Tongue (tissue), 3 donors: ENCODE results near the gene KAT14. TPM values are rescaled to one million over a fixed set of nuclear protein-coding genes. Genes with fewer than 3 reads are reported as not detected.
"Not testable (repeated sequence)": the region's sequence is repeated elsewhere in the genome, so short reads cannot be mapped to it uniquely, and the experiment has no call there.

ENCODE experiments used
- DNase-seq: peaks from one replicate; pipeline ENCODE4 v3.0.0-alpha.2; 2015
- small RNA-seq: library from RNA; depleted of rRNA; stranded (forward); fragments of <200 nt; gene quantifications from one replicate; pipeline ENCODE3, GENCODE V24; 2014; ENCODE audit warnings: low replicate concordance
- total RNA-seq: library from RNA; depleted of rRNA; stranded (reverse); fragments of >200 nt; gene quantifications from one replicate; pipeline ENCODE4 v1.2.3, GENCODE V29; 2014

KAT14 gene
- total RNA-seq, 1 donor from 2014 or later: 19.1 TPM

DNA sequence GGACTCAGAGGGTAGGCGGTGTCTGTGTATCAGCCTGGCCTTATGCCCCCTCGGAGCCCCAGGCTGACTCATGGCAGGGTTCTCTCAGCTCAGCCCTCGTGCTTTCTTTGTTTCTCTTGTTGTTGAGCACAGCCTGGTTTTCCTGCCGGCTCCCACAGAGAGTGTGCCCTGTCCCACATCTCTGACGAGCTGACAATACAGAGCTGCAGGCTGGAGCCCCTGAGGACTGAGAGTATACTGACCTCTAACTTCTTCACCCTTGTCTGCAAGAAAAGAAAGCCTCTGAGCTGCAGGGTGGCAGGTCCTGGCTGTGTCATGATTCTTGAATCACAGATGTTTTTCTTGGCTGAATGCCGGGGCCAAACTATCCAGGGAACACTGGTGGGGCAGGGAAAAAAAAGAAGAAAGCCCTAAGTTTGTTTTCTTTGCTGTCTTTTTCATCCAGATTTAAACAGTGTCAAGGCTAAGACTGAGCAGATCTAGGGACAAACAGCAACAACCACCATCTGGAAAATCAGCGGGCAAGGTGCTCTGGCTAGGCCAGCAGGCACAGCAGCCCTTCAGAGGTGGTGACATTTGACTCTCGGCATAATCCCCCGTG is 87.4 kb downstream of the KAT14 start:
- DNase-seq: peak; percentile 69

DNA sequence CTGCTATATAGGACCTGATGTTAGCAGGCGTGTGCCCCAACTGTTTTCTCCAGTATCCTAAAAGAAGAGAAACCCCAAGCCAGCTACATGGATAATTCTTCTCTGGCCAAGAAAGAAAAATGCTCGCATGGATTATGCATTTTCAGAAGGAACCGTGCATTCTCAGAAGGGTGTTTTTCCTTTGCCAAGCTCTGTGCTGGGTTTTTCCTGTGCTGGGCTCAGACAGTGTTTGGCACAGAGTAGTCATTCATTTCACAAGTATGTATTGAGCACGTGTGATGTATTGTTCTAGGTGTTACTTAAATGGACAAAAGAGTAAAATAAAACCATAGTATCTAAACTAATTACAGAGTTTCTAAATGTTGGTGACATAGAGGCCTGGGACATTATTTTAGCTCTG is 88.0 kb downstream of the KAT14 start:
- peak; percentile 34 for DNase-seq

DNA sequence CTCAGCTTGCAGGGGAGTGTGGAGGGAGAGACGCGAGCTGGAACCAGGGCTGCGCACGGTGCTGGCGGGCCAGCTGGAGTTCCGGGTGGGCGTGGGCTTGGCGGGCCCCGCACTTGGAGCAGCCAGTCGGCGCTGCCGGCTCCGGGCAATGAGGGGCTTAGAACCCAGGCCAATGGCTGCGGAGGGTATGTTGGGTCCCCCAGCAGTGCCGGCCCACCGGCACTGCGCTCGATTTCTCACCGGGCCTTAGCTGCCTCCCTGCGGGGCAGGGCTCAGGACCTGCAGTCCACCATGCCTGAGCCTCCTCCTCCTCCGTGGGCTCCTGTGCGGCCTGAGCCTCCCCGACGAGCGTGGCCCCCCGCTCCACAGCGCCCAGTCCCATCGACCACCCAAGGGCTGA is 89.1 kb downstream of the KAT14 start:
- DNase-seq: not testable (repeated sequence)

GRCh38 chr20:18233408-18233943 is 95.8 kb downstream of the KAT14 start:
- DNase-seq: no peak

Small RNAs within 50 kb of the gene (small RNA-seq; reads per million reads assigned to genes)
- gene RF00019 (not detected), gene RNU7-137P (not detected)

Other genes starting within 250 kb of the KAT14 start
- gene SNX5, start 169.1 kb upstream of the KAT14 start, total RNA-seq: 127 TPM
- gene MGME1, start 168.8 kb upstream of the KAT14 start, total RNA-seq: 16.6 TPM
- gene OVOL2, start 79.9 kb upstream of the KAT14 start, total RNA-seq: 1.0 TPM
- 11.8 TPM for gene PET117, start within 50 bp of the KAT14 start, total RNA-seq
- gene ZNF133, start 150.7 kb downstream of the KAT14 start, total RNA-seq: 25.8 TPM